Ovary (tissue), 9 donors: ENCODE results near the gene NACA. TPM values are rescaled to one million over a fixed set of nuclear protein-coding genes. Genes with fewer than 3 reads are reported as not detected.

Experiments used
- DNase-seq, 5 donors: peaks; one replicate each; pipeline ENCODE4 v3.0.0-alpha.2; 2019 to 2020
- H3K27ac ChIP-seq, 2 donors: fragments of 200-600 bp; one replicate each; pipeline versions ENCODE4 v1.5.1 to v1.8.0; 2019 to 2022
- H3K27me3 ChIP-seq: fragments of 200-600 bp; one replicate; pipeline ENCODE4 v1.8.0; 2022
- H3K36me3 ChIP-seq: fragments of 200-600 bp; sonication (generic); one replicate; pipeline ENCODE4 v1.5.1; 2019
- H3K4me1 ChIP-seq: one replicate; pipeline ENCODE4 v1.8.1; 2013; ENCODE audit warnings: mild to moderate bottlenecking, moderate library complexity; ENCODE audit not compliant: insufficient read depth
- H3K4me3 ChIP-seq: fragments of 200-600 bp; sonication (generic); one replicate; pipeline ENCODE4 v1.5.1; 2017
- H3K9me3 ChIP-seq, 2 donors: fragments of 200-600 bp in 1 of 2; sonication (generic) in 1 of 2; one replicate each; pipeline versions ENCODE4 v1.5.1 to v1.8.1; 2013 to 2019; ENCODE audit warnings: mild to moderate bottlenecking in 1 of 2, moderate library complexity in 1 of 2
- EP300 ChIP-seq: sonication (generic); formaldehyde crosslinking; IDR thresholded peaks from one replicate; pipeline ENCODE4 v1.6.1; 2017; ENCODE audit warnings: antibody characterized with exemption
- POLR2A ChIP-seq: fragments of 450-650 bp; IDR thresholded peaks from one replicate; pipeline ENCODE4 v1.6.1; 2017; ENCODE audit warnings: antibody characterized with exemption, mild to moderate bottlenecking, moderate library complexity
- WGBS, 3 donors: extraction: QIAGEN DNeasy Blood & Tissue Kit in 1 of 3; methylation state at CpG; one replicate each; pipeline versions ENCODE4 v1.1.5 to v1.1.7; 2013 to 2017; 5-methylcytosine and 5-hydroxymethylcytosine counted together
- intact Hi-C, 4 donors: fragments of 100-400 bp; cut with DNase I; formaldehyde crosslinking; loops; one replicate each; pipeline versions ENCODE4 v1.11.0 to v1.15.1; 2022 to 2023
- polyA plus RNA-seq, 2 donors: library from polyadenylated mRNA; stranded (reverse); fragments of 200-250 nt in 1 of 2; fragments of 350-450 nt in 1 of 2; fragmentation: Illumina TruSeq in 1 of 2; extraction: RNeasy Lipid Tissue Mini Kit (QIAGEN cat#74804) in 1 of 2; gene quantifications; one replicate each; pipeline ENCODE4 v1.2.3, GENCODE V29; 2013 to 2014
- total RNA-seq, 7 donors: library from RNA; depleted of rRNA in 2 of 7; stranded (reverse); fragments of >200 nt in 2 of 7; fragmentation: NEBNext Ultra II Directional in 3 of 7; extraction: Animal tissue kit (Norgen Biotek cat#: 25700) in 3 of 7; gene quantifications; one replicate each; pipeline versions ENCODE4 v1.1.0 to v1.2.4, GENCODE V29; 2016 to 2023
- TF ChIP-seq, protein P1 (sequence below), 3 donors: fragments of 450-650 bp in 2 of 3; fragments of 200-600 bp in 1 of 3; IDR thresholded peaks; one replicate each; pipeline versions ENCODE4 v1.5.1 to v1.8.0; 2016 to 2022; ENCODE audit warnings: antibody characterized with exemption in 3 of 3, mild to moderate bottlenecking in 1 of 3
- donor health status: DM: no; HTN: no; CAD: no; lungs with moderate emphysema.
- donor health status: DM: no; HTN: no; CAD: no.
- donor health status: Bipolar disorder and iron deficiency.
- donor health status: DM: yes; HTN: yes; CAD: no.
- donor health status: DM: no; HTN: no; CAD: no.
- donor health status: DM: yes; HTN: yes; CAD: no.

NACA gene
- total and polyA plus RNA-seq, 9 donors = 1,240 to 3,183 (median 1,830) TPM

DNA sequence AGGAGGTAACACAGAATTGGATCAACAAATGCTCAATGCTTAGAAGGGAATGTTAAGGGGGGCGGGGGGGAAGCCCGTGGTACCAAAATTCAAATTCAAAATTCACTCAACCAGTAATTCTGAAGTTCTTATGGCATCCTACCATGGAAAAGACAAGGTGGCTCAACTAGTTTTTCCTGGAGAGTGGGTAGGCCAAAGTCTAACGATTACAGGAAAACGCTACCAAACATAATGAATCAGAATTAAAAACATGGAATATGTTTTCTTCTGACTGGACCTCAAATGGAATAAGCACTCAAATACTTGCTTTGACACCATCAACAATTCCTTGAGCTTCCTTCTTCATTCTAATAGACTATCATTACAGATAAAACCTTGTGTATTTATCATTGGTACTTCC lies 2.3 kb downstream of the NACA start:
- no peaks in the 10 kb centered on the region for H3K36me3 ChIP-seq
- peaks cover 20% of the 10 kb centered on the region for H3K4me1 ChIP-seq
- H3K4me3 ChIP-seq = no peak overlapping the region

DNA sequence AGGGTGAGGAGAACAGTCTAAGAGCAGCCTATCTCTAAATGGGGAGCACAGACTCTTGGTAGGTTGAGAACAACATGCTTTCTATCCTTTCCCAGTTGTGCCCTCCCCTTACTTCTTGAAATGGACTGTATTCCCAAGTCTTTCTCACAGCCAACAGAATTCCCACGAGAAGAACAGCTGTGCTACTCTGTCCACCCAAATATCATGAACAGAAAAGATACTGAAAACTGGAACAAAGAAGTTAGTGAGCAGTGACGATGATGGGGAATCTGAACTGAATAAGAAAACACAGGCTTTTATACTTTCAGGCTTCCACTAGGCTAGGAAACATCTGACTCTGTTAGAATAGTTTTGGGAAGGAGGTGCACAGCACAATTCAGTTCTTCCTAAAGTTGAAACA lies 3.4 kb downstream of the NACA start:
- intact Hi-C loops = loop anchor here in 1 of 4 donors (5.0 kb wide), 1 partner anchor 34 kb away; the partner anchor contains the start of gene PTGES3
- Histone ChIP-seq H3K9me3 (no peaks in the 10 kb centered on the region), H3K36me3 (no peaks in the 10 kb centered on the region), H3K27me3 (no peaks in the 10 kb centered on the region), H3K27ac (no peak overlapping the region), H3K4me1 (peaks cover 20% of the 10 kb centered on the region), H3K4me3 (no peak overlapping the region)
- no peak for DNase-seq
- 10 to 24% (median 14%) methylated on average over 2 of the region's 2 CpGs for WGBS, 3 donors
- TF ChIP-seq EP300 = no peak
- TF ChIP-seq POLR2A = no peak
- TF ChIP-seq, protein P1, sequence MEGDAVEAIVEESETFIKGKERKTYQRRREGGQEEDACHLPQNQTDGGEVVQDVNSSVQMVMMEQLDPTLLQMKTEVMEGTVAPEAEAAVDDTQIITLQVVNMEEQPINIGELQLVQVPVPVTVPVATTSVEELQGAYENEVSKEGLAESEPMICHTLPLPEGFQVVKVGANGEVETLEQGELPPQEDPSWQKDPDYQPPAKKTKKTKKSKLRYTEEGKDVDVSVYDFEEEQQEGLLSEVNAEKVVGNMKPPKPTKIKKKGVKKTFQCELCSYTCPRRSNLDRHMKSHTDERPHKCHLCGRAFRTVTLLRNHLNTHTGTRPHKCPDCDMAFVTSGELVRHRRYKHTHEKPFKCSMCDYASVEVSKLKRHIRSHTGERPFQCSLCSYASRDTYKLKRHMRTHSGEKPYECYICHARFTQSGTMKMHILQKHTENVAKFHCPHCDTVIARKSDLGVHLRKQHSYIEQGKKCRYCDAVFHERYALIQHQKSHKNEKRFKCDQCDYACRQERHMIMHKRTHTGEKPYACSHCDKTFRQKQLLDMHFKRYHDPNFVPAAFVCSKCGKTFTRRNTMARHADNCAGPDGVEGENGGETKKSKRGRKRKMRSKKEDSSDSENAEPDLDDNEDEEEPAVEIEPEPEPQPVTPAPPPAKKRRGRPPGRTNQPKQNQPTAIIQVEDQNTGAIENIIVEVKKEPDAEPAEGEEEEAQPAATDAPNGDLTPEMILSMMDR (IDR thresholded peaks at IDR 0.05) = no peak

More for the DNA sequence above, 2.3 kb downstream of the NACA start:
- intact Hi-C loops = loop anchor here in 1 of 4 donors (5.0 kb wide), 1 partner anchor 36 kb away; the partner anchor contains the start of gene PTGES3
- Histone ChIP-seq H3K9me3 (no peaks in the 10 kb centered on the region), H3K27ac (no peak overlapping the region), H3K27me3 (no peaks in the 10 kb centered on the region)
- DNase-seq = no peak
- TF ChIP-seq, protein P1 (IDR thresholded peaks at IDR 0.05) = no peak
- TF ChIP-seq EP300 = no peak
- TF ChIP-seq POLR2A = no peak
- 24 to 60% (median 39%) methylated on average over 4 of the region's 4 CpGs for WGBS, 3 donors

DNA sequence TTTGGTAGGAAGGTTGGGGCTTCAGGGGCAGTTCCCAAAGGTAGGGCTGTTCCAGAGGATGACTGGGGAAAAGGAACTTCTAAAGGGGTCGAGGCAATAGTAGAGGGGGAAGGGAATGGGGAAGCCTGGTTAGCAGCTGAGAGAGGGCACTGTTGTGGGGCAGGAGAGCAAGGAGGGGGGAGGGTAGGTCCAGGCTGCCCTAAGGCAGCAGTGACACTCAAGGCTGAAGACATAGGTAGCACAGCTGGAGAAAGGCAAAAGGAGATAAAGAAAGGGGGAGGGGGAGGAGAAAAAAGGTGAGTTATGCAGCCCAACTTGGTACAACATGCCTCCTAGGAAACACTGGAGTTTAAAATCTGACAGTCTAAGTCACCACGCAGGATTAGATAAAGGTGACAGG lies 3.9 kb downstream of the NACA start:
- intact Hi-C loops = loop anchor here in 1 of 4 donors (5.0 kb wide), 1 partner anchor 34 kb away; the partner anchor contains the start of gene PTGES3

DNA sequence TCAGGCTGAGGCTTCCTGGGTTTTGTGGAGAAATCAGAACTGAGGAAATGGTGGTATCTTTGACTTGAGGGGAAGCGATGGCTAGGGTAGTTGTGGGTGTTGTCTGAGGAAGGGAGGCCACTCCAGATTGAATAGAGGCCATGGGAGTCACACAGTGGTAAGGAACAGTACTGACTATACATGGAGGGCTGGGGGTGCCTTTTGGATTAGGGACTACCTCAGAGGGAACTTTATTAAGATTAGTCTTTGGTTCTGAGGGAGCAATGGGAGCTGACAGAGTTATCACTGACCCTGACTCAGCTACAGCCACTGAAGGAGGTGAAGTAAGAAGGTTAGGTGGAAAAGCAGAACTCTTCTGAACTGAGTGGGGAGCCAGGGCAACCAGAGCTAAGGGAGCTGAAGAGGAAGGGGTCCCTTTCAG lies 4.4 kb downstream of the NACA start:
- H3K4me1 ChIP-seq = peaks cover 20% of the 10 kb centered on the region
- intact Hi-C loops = loop anchor here in 1 of 4 donors (5.0 kb wide), 1 partner anchor 33 kb away; the partner anchor contains the start of gene PTGES3
- no peaks in the 10 kb centered on the region for H3K36me3 ChIP-seq
- peak in 1 of 5 donors; percentile 7 for DNase-seq
- no peaks in the 10 kb centered on the region for H3K27me3 ChIP-seq
- no peak overlapping the region for H3K27ac ChIP-seq
- H3K4me3 ChIP-seq = no peak overlapping the region
- TF ChIP-seq POLR2A (no peak), EP300 (no peak)
- TF ChIP-seq, protein P1 (IDR thresholded peaks at IDR 0.05) = no peak
- no peaks in the 10 kb centered on the region for H3K9me3 ChIP-seq
- 42 to 90% (median 88%) methylated on average over 1 of the region's 1 CpG for WGBS, 3 donors

More for the DNA sequence above, 3.9 kb downstream of the NACA start:
- TF ChIP-seq POLR2A (no peak), EP300 (no peak)
- TF ChIP-seq, protein P1 (IDR thresholded peaks at IDR 0.05) = no peak
- no peaks in the 10 kb centered on the region for H3K27me3 ChIP-seq
- H3K9me3 ChIP-seq = no peaks in the 10 kb centered on the region
- H3K36me3 ChIP-seq = no peaks in the 10 kb centered on the region
- H3K4me3 ChIP-seq = no peak overlapping the region
- WGBS, 3 donors = 46 to 72% (median 49%) methylated on average over 2 of the region's 2 CpGs
- H3K4me1 ChIP-seq = peaks cover 20% of the 10 kb centered on the region
- H3K27ac ChIP-seq = no peak overlapping the region
- peak in 1 of 5 donors; percentile 8 for DNase-seq
